Natural killer cell treated with Interleukin-12 subunit alpha and Interleukin-12 subunit beta and Interleukin-15 and Interleukin-18, amount 100 ng/mL, for 72 hours (primary cell): Measurements from ENCODE around the gene YY1. TPM values are rescaled to one million over a fixed set of nuclear protein-coding genes. Genes with fewer than 3 reads are reported as not detected.

Source experiments
- ATAC-seq, 2 donors: fragments of 150-1000 bp; cut with Tn5 transposase in 1 of 2; sonication (Bioruptor Pico), chemical (Tn5 transposase) in 1 of 2; 2 replicates each; pipeline ENCODE4 v1.10.0; 2021
- DNase-seq: peaks from one replicate; pipeline ENCODE4 v3.0.0; 2022; ENCODE audit warnings: low spot score
- H3K27ac Mint-ChIP-seq, 2 donors: 1 replicate in 1 of 2; 2 replicates in 1 of 2; pipeline ENCODE4 v1.8.0; 2022; ENCODE audit warnings: mixed read lengths in 2 of 2, mild to moderate bottlenecking in 1 of 2, moderate library complexity in 1 of 2
- H3K27me3 Mint-ChIP-seq, 2 donors: 1 replicate in 1 of 2; 2 replicates in 1 of 2; pipeline ENCODE4 v1.8.0; 2022; ENCODE audit warnings: mixed read lengths in 2 of 2
- H3K36me3 Mint-ChIP-seq: one replicate; pipeline ENCODE4 v1.8.0; 2022; ENCODE audit warnings: mixed read lengths
- H3K4me1 Mint-ChIP-seq, 2 donors: 1 replicate in 1 of 2; 2 replicates in 1 of 2; pipeline ENCODE4 v1.8.0; 2022; ENCODE audit warnings: low read depth in 2 of 2, mixed read lengths in 2 of 2, mild to moderate bottlenecking in 1 of 2
- H3K4me3 Mint-ChIP-seq: one replicate; pipeline ENCODE4 v1.8.0; 2022; ENCODE audit warnings: mixed read lengths
- H3K9me3 Mint-ChIP-seq: 2 replicates; pipeline ENCODE4 v1.8.0; 2022; ENCODE audit warnings: mixed read lengths
- total RNA-seq, 2 donors: library from RNA; stranded (reverse); gene quantifications; one replicate each; pipeline ENCODE4 v1.2.3, GENCODE V29; 2022

Gene YY1
- 10 to 100 TPM; 59.7 to 75.7 TPM for total RNA-seq

GRCh38 chr14:100238419-100239210 is at the start of gene YY1:
Gene YY1 (plus strand): TSS chr14:100239144. CDS start chr14:100239245, 101 bp downstream.
- peaks cover 10% of the 10 kb centered on the region for H3K36me3 Mint-ChIP-seq
- DNase-seq (peak; percentile 100), ATAC-seq (peak; percentile 89 to 93)
- peaks cover 41 to 44% of the 10 kb centered on the region in 2 donors for H3K4me1 Mint-ChIP-seq
- H3K9me3 Mint-ChIP-seq = no peaks in the 10 kb centered on the region
- H3K4me3 Mint-ChIP-seq = peak within 1 kb of the TSS; percentile 91
- H3K27me3 Mint-ChIP-seq = no peaks in the 10 kb centered on the region
- H3K27ac Mint-ChIP-seq = peak within 1 kb of the TSS; percentile 83 to 98

GRCh38 chr14:100190126-100190525 is 48.8 kb upstream of the YY1 start:
- Mint-ChIP-seq H3K27me3 (no peaks in the 10 kb centered on the region), H3K36me3 (no peaks in the 10 kb centered on the region), H3K27ac (no peak overlapping the region), H3K4me3 (no peak overlapping the region), H3K4me1 (peaks cover 6 to 8% of the 10 kb centered on the region in 2 donors), H3K9me3 (no peaks in the 10 kb centered on the region)
- ATAC-seq = no peak
- no peak for DNase-seq

DNA sequence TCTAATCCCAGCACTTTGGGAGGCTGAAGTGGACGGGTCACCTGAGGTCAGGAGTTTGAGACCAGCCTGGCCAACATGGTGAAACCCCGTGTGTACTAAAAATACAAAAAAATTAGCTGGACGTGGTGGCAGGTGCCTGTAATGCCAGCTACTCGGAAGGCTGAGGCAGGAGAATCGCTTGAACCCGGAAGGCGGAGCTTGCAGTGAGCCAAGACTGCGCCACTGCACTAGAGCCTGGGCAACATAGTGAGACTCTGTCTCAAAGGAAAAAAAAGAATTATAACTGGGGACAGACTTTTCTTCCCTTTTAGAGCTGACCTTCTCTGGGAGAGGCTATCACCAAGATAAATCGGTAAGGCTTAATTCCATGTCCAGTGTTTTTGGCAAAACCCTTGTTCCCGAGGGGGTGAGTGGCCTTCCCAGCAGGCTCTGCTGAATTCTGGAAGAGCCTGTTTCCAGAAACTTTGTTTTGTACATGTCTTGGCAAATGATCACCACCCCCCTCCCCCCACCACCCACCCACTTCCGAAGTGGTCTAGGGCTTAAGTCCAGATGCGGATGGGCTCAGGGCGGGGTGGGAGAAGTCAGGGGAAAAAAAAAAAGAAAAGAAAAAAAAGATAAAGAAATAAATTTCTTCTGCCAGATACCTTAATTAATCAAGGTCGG is 47.2 kb upstream of the YY1 start:
- Mint-ChIP-seq H3K36me3 (no peaks in the 10 kb centered on the region), H3K4me1 (peaks cover 6 to 8% of the 10 kb centered on the region in 2 donors), H3K27me3 (no peaks in the 10 kb centered on the region), H3K27ac (no peak overlapping the region), H3K4me3 (no peak overlapping the region), H3K9me3 (no peaks in the 10 kb centered on the region)
- no peak for DNase-seq
- ATAC-seq = no peak

DNA sequence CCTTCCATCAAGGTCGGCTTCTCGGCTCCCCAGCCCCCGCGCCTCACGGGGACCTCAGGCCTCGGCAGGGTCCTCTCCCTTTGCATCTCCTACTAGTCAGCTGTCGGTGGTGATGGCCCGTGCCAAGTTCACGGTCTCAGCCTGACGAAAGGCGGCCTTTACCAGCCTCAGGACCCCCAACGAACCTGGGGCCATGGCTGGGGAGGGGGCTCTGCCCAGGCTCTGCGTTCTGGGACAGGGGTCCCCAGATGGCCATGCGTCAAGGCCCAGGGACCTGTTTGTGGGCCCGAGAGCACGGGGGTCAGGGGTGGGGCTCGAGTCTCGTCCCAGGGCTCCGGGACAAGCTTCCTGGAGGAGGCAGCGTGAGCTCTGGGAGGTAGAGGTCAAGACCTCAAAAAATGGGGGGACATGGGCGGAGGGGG is 46.7 kb upstream of the YY1 start:
- Mint-ChIP-seq H3K4me3 (peak overlapping the region; percentile 76), H3K4me1 (peaks cover 6 to 8% of the 10 kb centered on the region in 2 donors)
- DNase-seq = no peak

GRCh38 chr14:100192672-100193416 is 46.1 kb upstream of the YY1 start:
- peak; percentile 100 for DNase-seq
- ATAC-seq = peak; percentile 100

More for the DNA sequence above, 46.7 kb upstream of the YY1 start:
- Mint-ChIP-seq H3K27me3 (no peaks in the 10 kb centered on the region), H3K9me3 (no peaks in the 10 kb centered on the region), H3K36me3 (no peaks in the 10 kb centered on the region), H3K27ac (peak overlapping the region; percentile 86)
- no peak for ATAC-seq

GRCh38 chr14:100193417-100194357 is 45.3 kb upstream of the YY1 start:
- H3K36me3 Mint-ChIP-seq = no peaks in the 10 kb centered on the region
- peak overlapping the region; percentile 86 for H3K27ac Mint-ChIP-seq
- H3K9me3 Mint-ChIP-seq = no peaks in the 10 kb centered on the region
- H3K27me3 Mint-ChIP-seq = no peaks in the 10 kb centered on the region
- DNase-seq = no peak
- no peak for ATAC-seq
- peak overlapping the region; percentile 76 for H3K4me3 Mint-ChIP-seq
- H3K4me1 Mint-ChIP-seq = peaks cover 6 to 8% of the 10 kb centered on the region in 2 donors

More at GRCh38 chr14:100192672-100193416, 46.1 kb upstream of the YY1 start:
- peak overlapping the region; percentile 76 for H3K4me3 Mint-ChIP-seq
- H3K36me3 Mint-ChIP-seq = no peaks in the 10 kb centered on the region
- peak overlapping the region; percentile 86 for H3K27ac Mint-ChIP-seq
- H3K9me3 Mint-ChIP-seq = no peaks in the 10 kb centered on the region
- no peaks in the 10 kb centered on the region for H3K27me3 Mint-ChIP-seq
- H3K4me1 Mint-ChIP-seq = peaks cover 6 to 8% of the 10 kb centered on the region in 2 donors

DNA sequence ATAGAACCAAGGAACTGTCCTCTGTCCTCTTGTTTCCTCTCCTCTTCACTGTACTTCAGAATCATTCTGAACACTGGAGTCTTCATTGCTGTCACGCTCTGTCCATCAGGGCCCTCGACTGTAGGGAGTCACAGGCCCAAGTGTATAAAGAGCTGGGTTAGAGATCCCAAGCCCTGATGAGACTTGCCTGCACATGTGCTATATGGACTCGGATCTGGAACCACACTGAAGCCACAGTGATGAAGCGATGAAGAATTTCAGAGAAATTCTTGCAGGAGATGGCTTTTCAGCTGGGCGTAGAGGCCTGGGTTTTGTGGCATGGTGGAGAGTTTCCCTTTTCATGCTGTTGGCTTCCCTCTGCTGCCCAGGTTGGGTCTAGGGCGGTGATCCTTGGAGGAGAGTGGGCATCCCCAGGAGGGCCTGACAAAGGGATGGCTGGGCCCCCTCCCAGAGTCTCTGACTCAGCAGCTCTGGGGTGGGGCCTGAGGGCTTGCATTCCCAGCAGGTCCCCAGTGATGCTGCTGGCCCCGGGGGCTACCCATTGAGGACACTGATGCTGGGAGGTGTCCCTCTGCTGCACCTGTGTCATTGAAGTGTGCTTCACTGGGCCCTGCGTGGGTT is 39.6 kb upstream of the YY1 start:
- Mint-ChIP-seq H3K27ac (no peak overlapping the region), H3K27me3 (peaks cover 0 to 2% of the 10 kb centered on the region in 2 donors), H3K4me3 (no peak overlapping the region), H3K9me3 (no peaks in the 10 kb centered on the region), H3K4me1 (no peaks in the 10 kb centered on the region), H3K36me3 (no peaks in the 10 kb centered on the region)
- DNase-seq = no peak
- ATAC-seq = no peak

- Mint-ChIP-seq H3K4me3 (no peak overlapping the region), H3K36me3 (no peaks in the 10 kb centered on the region), H3K27me3 (peaks cover 0 to 2% of the 10 kb centered on the region in 2 donors), H3K9me3 (no peaks in the 10 kb centered on the region), H3K27ac (no peak overlapping the region), H3K4me1 (no peaks in the 10 kb centered on the region)
- no peak for ATAC-seq
- DNase-seq = no peak
Measured at GRCh38 chr14:100200311-100200710, 38.6 kb upstream of the YY1 start.

DNA sequence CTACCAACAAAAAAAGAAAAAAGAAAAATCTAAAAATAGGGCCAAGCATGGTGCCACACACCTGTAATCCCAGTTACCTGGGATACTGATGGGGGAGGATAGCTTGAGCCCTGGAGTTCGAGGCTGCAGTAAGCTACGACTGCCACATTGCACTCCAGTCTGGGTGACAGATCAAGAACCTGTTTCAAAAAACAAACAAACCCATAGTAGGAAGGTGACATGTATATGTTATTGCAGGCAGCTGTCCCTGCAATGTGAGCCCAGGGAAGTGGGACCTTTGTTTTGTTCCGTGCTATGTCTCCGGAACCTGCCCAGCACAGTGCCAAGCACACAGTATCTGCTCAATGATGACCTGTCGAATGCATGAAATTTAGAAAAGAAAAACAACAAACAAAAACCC is 37.2 kb upstream of the YY1 start:
- Mint-ChIP-seq H3K27me3 (peaks cover 0 to 2% of the 10 kb centered on the region in 2 donors), H3K4me1 (no peaks in the 10 kb centered on the region), H3K9me3 (no peaks in the 10 kb centered on the region), H3K4me3 (no peak overlapping the region), H3K27ac (no peak overlapping the region), H3K36me3 (no peaks in the 10 kb centered on the region)
- DNase-seq (no peak), ATAC-seq (no peak)

GRCh38 chr14:100202712-100203111 is 36.2 kb upstream of the YY1 start:
- H3K27me3 Mint-ChIP-seq = peaks cover 0 to 2% of the 10 kb centered on the region in 2 donors
- H3K4me3 Mint-ChIP-seq = no peak overlapping the region
- no peaks in the 10 kb centered on the region for H3K36me3 Mint-ChIP-seq
- H3K4me1 Mint-ChIP-seq = peaks cover 0 to 3% of the 10 kb centered on the region in 2 donors
- H3K9me3 Mint-ChIP-seq = no peaks in the 10 kb centered on the region
- no peak for DNase-seq
- ATAC-seq = no peak
- no peak overlapping the region for H3K27ac Mint-ChIP-seq

DNA sequence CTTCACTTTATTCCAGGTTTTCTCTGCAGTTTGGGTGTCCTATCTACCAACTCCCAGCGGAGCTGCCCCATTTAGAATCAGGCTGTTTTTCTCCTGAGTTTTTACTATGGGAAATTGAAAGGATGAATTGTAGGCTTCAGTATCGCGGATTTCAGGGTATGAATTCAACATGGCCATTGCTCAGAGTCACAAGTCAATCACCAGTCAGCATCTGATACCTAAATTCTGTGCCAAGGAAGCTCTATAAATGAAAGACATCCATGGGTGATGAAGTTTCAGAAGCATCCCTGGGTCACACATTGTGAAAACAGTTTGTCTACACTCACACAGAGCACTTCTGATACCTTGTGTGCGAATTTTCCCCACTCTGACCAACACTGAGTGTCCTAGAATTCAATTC is 35.8 kb upstream of the YY1 start:
- no peak for ATAC-seq
- no peak for DNase-seq
- Mint-ChIP-seq H3K4me3 (no peak overlapping the region), H3K4me1 (peaks cover 0 to 3% of the 10 kb centered on the region in 2 donors), H3K36me3 (no peaks in the 10 kb centered on the region), H3K9me3 (no peaks in the 10 kb centered on the region), H3K27ac (no peak overlapping the region), H3K27me3 (peaks cover 0 to 2% of the 10 kb centered on the region in 2 donors)

DNA sequence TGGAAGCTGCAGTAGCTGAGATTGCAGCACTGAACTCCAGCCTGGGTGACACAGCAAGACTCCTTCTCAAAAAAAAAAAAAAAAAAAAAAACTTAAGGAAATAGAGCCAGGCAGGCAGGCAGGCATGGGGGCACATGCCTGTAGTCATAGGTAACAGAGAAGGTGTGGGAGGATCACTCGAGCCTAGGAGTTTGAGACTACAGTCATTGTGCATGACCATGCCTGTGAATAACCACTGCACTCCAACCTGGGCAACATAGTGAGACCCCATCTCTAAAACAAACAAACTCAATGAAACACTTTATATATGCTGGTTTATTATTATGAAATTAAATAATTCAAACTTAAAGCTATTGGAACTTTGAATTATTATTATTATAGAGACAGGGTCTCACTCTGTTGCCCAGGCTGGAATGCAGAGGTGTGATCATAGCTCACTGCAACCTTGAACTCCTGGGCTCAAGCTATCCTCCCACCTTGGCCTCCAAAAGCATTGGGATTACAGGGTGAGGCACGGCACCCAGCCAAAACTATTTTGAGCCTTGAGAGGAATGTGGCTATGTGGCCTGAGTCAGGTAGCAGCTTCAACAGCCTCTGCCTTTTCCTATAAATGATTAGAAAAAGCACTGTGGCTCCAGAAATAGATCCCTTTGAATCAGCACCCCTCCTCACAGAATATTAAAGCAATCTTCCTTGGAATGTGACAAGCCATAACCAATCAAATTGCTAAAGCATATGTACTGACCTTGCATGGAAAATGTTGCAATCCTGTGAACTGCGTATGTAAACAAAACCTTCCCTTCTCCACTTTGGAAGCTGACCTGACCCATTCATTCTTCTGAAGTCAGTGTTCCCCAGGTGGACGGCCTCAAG is 34.7 kb upstream of the YY1 start:
- Mint-ChIP-seq H3K4me1 (peaks cover 0 to 3% of the 10 kb centered on the region in 2 donors), H3K27me3 (peaks cover 0 to 2% of the 10 kb centered on the region in 2 donors), H3K9me3 (no peaks in the 10 kb centered on the region), H3K4me3 (no peak overlapping the region), H3K27ac (no peak overlapping the region), H3K36me3 (no peaks in the 10 kb centered on the region)
- ATAC-seq (no peak), DNase-seq (no peak)
